SH-SY5Y (cell line): ENCODE data around the gene CACTIN.

ENCODE experiments used
- GATA2 ChIP-seq: IDR thresholded peaks from 2 replicates; pipeline ENCODE4 v1.6.1; 2011; ENCODE audit warnings: mild to moderate bottlenecking, low read depth, low read length
- GATA3 ChIP-seq: IDR thresholded peaks from 2 replicates; pipeline ENCODE4 v1.6.1; 2011; ENCODE audit warnings: low read depth, mild to moderate bottlenecking, low read length, moderate library complexity

DNA sequence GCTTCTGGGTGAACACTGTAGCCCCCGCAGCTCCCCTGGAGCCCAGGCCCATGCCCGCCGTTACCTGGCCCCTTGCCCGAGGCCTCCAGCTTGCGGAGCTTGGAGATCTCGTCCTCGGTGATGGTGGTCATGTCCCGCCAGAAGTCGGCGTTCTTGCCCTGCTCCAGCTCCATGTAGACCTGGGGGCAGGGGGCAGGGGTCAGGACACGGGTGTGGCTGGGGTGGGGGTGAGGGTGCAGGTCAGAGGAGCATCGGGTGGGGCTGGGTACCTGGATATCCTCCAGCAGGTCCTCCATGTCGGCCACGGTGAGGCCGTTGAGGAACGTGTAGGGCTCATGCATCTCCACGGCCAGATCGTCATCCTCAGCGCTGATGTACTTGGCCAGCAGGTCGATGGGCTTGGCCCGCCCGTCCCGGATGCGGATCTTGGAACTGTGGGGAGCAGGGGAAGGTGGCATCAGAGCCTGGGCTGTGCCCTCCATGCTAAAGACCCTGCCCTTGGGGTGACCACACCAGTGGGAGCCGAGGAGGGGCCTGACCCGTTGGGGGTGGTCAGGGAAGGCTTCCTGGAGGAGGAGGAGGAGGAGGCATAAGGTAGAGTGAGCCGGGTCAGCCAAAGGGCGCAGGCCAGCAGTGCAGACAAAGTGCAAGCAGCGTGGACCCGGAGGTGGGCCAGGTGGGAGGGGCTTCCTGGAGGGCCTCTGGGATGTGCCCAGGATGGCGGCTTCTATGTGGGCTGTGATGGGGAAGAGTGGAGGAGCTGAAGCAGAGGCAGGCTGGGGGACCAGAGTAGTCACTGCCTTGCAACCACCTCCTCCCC is 7.6 kb downstream of the CACTIN start:
- TF ChIP-seq GATA2: no peak
- TF ChIP-seq GATA3: no peak
